Ovary (tissue), 9 donors: ENCODE measurements around the gene ADGRV1. TPM values are rescaled to one million over a fixed set of nuclear protein-coding genes. Genes with fewer than 3 reads are reported as not detected.

ENCODE experiments used
- DNase-seq, 5 donors: peaks; one replicate each; pipeline ENCODE4 v3.0.0-alpha.2; 2019 to 2020
- H3K27ac ChIP-seq, 2 donors: fragments of 200-600 bp; one replicate each; pipeline versions ENCODE4 v1.5.1 to v1.8.0; 2019 to 2022
- H3K27me3 ChIP-seq: fragments of 200-600 bp; one replicate; pipeline ENCODE4 v1.8.0; 2022
- H3K36me3 ChIP-seq: fragments of 200-600 bp; sonication (generic); one replicate; pipeline ENCODE4 v1.5.1; 2019
- H3K4me1 ChIP-seq: one replicate; pipeline ENCODE4 v1.8.1; 2013; ENCODE audit warnings: mild to moderate bottlenecking, moderate library complexity; ENCODE audit not compliant: insufficient read depth
- H3K4me3 ChIP-seq: fragments of 200-600 bp; sonication (generic); one replicate; pipeline ENCODE4 v1.5.1; 2017
- H3K9me3 ChIP-seq, 2 donors: fragments of 200-600 bp in 1 of 2; sonication (generic) in 1 of 2; one replicate each; pipeline versions ENCODE4 v1.5.1 to v1.8.1; 2013 to 2019; ENCODE audit warnings: mild to moderate bottlenecking in 1 of 2, moderate library complexity in 1 of 2
- EP300 ChIP-seq: sonication (generic); formaldehyde crosslinking; IDR thresholded peaks from one replicate; pipeline ENCODE4 v1.6.1; 2017; ENCODE audit warnings: antibody characterized with exemption
- POLR2A ChIP-seq: fragments of 450-650 bp; IDR thresholded peaks from one replicate; pipeline ENCODE4 v1.6.1; 2017; ENCODE audit warnings: antibody characterized with exemption, mild to moderate bottlenecking, moderate library complexity
- WGBS, 3 donors: extraction: QIAGEN DNeasy Blood & Tissue Kit in 1 of 3; methylation state at CpG; one replicate each; pipeline versions ENCODE4 v1.1.5 to v1.1.7; 2013 to 2017; 5-methylcytosine and 5-hydroxymethylcytosine counted together
- intact Hi-C, 4 donors: fragments of 100-400 bp; cut with DNase I; formaldehyde crosslinking; loops; one replicate each; pipeline versions ENCODE4 v1.11.0 to v1.15.1; 2022 to 2023
- polyA plus RNA-seq, 2 donors: library from polyadenylated mRNA; stranded (reverse); fragments of 200-250 nt in 1 of 2; fragments of 350-450 nt in 1 of 2; fragmentation: Illumina TruSeq in 1 of 2; extraction: RNeasy Lipid Tissue Mini Kit (QIAGEN cat#74804) in 1 of 2; gene quantifications; one replicate each; pipeline ENCODE4 v1.2.3, GENCODE V29; 2013 to 2014
- total RNA-seq, 7 donors: library from RNA; depleted of rRNA in 2 of 7; stranded (reverse); fragments of >200 nt in 2 of 7; fragmentation: NEBNext Ultra II Directional in 3 of 7; extraction: Animal tissue kit (Norgen Biotek cat#: 25700) in 3 of 7; gene quantifications; one replicate each; pipeline versions ENCODE4 v1.1.0 to v1.2.4, GENCODE V29; 2016 to 2023
- TF ChIP-seq, protein P1 (sequence below), 3 donors: fragments of 450-650 bp in 2 of 3; fragments of 200-600 bp in 1 of 3; IDR thresholded peaks; one replicate each; pipeline versions ENCODE4 v1.5.1 to v1.8.0; 2016 to 2022; ENCODE audit warnings: antibody characterized with exemption in 3 of 3, mild to moderate bottlenecking in 1 of 3
- donor health status: DM: no; HTN: no; CAD: no; lungs with moderate emphysema.
- donor health status: DM: no; HTN: no; CAD: no.
- donor health status: Bipolar disorder and iron deficiency.
- donor health status: DM: yes; HTN: yes; CAD: no.
- donor health status: DM: no; HTN: no; CAD: no.
- donor health status: DM: yes; HTN: yes; CAD: no.

Gene ADGRV1
- total and polyA plus RNA-seq, 9 donors = 0.21 to 2.7 (median 1.1) TPM

DNA sequence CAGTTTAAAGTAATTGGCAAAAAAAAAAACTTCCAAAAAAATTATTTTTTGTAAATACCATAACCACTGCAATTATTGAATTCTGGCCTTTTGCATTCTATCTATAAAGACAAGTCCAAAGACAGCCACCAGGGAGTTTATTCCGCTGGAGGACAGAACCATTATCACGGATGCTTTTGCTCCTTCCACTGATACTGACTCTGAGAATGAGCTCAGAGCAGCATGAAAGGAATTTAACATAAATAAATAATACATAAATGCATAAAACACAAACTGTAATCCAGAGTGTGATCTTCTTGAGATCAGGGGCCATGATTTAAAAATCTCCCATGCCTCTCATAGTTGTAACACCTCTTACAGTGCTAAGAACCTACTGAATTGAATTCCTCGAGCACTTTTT, 559.8 kb downstream of the ADGRV1 start:
- no peaks in the 10 kb centered on the region for H3K27me3 ChIP-seq
- TF ChIP-seq EP300 = no peak
- TF ChIP-seq, protein P1, sequence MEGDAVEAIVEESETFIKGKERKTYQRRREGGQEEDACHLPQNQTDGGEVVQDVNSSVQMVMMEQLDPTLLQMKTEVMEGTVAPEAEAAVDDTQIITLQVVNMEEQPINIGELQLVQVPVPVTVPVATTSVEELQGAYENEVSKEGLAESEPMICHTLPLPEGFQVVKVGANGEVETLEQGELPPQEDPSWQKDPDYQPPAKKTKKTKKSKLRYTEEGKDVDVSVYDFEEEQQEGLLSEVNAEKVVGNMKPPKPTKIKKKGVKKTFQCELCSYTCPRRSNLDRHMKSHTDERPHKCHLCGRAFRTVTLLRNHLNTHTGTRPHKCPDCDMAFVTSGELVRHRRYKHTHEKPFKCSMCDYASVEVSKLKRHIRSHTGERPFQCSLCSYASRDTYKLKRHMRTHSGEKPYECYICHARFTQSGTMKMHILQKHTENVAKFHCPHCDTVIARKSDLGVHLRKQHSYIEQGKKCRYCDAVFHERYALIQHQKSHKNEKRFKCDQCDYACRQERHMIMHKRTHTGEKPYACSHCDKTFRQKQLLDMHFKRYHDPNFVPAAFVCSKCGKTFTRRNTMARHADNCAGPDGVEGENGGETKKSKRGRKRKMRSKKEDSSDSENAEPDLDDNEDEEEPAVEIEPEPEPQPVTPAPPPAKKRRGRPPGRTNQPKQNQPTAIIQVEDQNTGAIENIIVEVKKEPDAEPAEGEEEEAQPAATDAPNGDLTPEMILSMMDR (IDR thresholded peaks at IDR 0.05) = no peak
- TF ChIP-seq POLR2A = no peak
- H3K4me1 ChIP-seq = peaks cover 6% of the 10 kb centered on the region
- intact Hi-C loops = no loop called here
- H3K9me3 ChIP-seq = no peaks in the 10 kb centered on the region
- no peak for DNase-seq
- no peaks in the 10 kb centered on the region for H3K36me3 ChIP-seq
- 85 to 89% (median 89%) methylated on average over 3 of the region's 3 CpGs for WGBS, 3 donors
- no peak overlapping the region for H3K27ac ChIP-seq
- no peak overlapping the region for H3K4me3 ChIP-seq

DNA sequence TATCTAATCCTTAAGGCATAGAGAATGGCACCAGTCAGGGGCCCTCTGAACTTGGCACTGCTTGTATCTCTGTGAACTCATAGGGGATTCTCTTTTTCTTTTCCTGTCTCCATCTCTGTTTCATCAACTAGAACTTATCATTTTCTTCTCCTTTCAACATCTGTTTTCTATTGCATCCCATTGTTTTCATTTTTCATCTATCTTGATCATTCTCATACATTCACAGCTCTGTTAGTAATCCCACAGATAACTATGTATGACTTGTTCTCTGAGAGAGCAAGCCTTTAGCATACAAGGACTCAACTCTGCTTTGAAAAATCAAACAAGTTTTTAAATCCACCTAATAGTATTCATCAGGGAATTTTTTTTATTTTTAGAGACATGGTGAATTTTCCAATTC, 560.2 kb downstream of the ADGRV1 start:
- Histone ChIP-seq H3K27me3 (no peaks in the 10 kb centered on the region), H3K36me3 (no peaks in the 10 kb centered on the region), H3K4me1 (peaks cover 6% of the 10 kb centered on the region), H3K4me3 (no peak overlapping the region), H3K27ac (no peak overlapping the region), H3K9me3 (no peaks in the 10 kb centered on the region)
- no peak for TF ChIP-seq EP300
- no peak for TF ChIP-seq POLR2A
- TF ChIP-seq, protein P1 (IDR thresholded peaks at IDR 0.05) = no peak
- no peak for DNase-seq
- intact Hi-C loops = no loop called here

DNA sequence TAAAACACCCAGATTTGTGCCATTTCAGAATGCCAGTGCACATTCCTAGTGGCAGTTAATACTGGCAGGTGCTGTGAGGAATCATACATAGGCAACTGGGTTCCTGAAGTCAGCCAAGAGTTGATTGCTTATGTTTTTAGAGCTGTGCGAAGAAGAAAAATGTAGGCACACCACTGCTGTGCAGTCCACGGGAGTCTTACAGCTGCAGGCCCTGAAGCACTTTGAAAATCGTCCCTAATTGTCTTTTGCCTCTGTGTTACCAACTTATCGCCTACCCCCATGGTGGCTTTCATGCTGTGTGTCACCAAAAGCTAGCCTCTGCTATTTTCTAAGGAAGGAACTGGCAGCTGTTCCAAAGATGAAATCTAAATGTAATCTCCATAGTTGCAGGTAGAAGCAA, 560.6 kb downstream of the ADGRV1 start:
- Histone ChIP-seq H3K4me3 (no peak overlapping the region), H3K27ac (no peak overlapping the region), H3K4me1 (peaks cover 6% of the 10 kb centered on the region), H3K9me3 (no peaks in the 10 kb centered on the region), H3K36me3 (no peaks in the 10 kb centered on the region), H3K27me3 (no peaks in the 10 kb centered on the region)
- TF ChIP-seq POLR2A (no peak), EP300 (no peak)
- TF ChIP-seq, protein P1 (IDR thresholded peaks at IDR 0.05) = no peak
- DNase-seq = no peak
- intact Hi-C loops = no loop called here
- WGBS, 3 donors = 82 to 87% (median 82%) methylated on average over 4 of the region's 4 CpGs

DNA sequence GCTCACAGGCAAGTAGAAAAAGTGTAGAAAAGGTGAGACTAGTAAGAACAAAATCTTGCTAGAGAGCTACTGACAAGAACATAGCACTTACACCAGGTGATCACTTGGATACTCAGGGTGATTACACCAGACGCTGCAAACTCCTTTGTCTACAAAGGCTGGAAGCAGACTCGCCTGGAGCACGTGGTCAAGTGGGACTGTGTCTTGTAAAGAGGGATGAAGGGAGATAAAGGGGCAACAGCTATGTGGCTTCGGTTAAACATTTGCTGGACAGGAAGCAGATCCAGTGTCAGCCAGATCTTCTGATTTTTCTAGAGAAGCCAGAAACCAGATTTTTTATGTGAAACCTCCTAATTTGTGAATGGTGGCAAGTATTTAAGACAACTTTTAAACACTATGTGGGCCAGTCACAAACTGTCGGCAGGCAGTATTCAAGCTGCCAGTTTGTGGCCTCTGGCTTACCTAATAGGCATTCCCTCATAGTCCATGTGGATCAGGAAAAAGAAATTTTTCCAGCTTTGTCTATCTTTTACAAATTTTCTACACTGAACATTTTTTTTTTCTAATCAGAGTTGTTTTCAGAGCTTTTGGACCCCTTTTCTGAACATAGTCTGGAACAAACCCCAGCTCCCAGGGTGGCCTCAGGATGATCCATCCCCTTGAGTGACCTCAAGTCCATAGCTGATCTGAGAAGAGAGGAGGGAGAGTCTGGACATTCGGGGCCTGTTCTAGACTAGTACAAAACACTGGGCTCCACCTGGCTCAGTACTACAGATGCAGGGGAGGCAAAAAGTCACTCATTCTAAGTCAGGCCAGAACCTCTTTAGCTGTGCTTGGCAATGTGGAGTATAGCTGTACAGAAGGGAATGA, 561.6 kb downstream of the ADGRV1 start:
- Histone ChIP-seq H3K4me1 (peaks cover 9% of the 10 kb centered on the region), H3K4me3 (no peak overlapping the region), H3K36me3 (no peaks in the 10 kb centered on the region), H3K27me3 (no peaks in the 10 kb centered on the region), H3K27ac (peak overlapping the region; percentile 2 to 14), H3K9me3 (no peaks in the 10 kb centered on the region)
- TF ChIP-seq, protein P1 (IDR thresholded peaks at IDR 0.05) = no peak
- no peak for TF ChIP-seq POLR2A
- TF ChIP-seq EP300 = no peak
- DNase-seq = peak in 3 of 5 donors; percentile 27 to 47 (median 31)
- intact Hi-C loops = loop anchor here in 1 of 4 donors (10.0 kb wide), 1 partner anchor 165 kb away; no protein-coding TSS in a partner anchor
- 35 to 43% (median 39%) methylated on average over 6 of the region's 6 CpGs for WGBS, 3 donors
